PC-9 (cell line): Measurements from ENCODE around the gene VGLL3. TPM values are rescaled to one million over a fixed set of nuclear protein-coding genes. Genes with fewer than 3 reads are reported as not detected.
A peak's percentile ranks its signal among the peaks of the same experiment; 100 is the strongest.

Experiments used
- BruUV-seq: library from RNA; stranded (reverse); fragments of 400-500 nt; replicated peaks from 2 replicates; lab custom pipeline; 2021; lab: Mats Ljungman, UMichigan
- CTCF ChIA-PET: fragments of 300-600 bp; sonication (Branson Sonifier 250); formaldehyde crosslinking; loops from one replicate; lab custom pipeline; 2022; ENCODE audit warnings: antibody characterized with exemption; lab: Charles Lee
- POLR2A ChIA-PET: fragments of 300-600 bp; sonication (Branson Sonifier 250); formaldehyde crosslinking; loops from one replicate; lab custom pipeline; 2022; ENCODE audit warnings: antibody characterized with exemption; ENCODE audit not compliant: unreplicated experiment; lab: Charles Lee
- DNase-seq, 2 experiments: peaks; one replicate each; pipeline versions ENCODE4 v3.0.0 to v3.0.0-alpha.2; 2015 to 2022; ENCODE audit warnings: mixed read lengths in 1 of 2
- H2AFZ ChIP-seq: fragments of 200-600 bp; sonication (generic); 2 replicates; pipeline ENCODE4 v1.8.1; 2017; ENCODE audit warnings: antibody characterized with exemption
- H3F3A ChIP-seq: fragments of 200-600 bp; sonication (generic); 2 replicates; pipeline ENCODE4 v1.8.1; 2017; ENCODE audit warnings: antibody characterized with exemption, mild to moderate bottlenecking, low read depth; ENCODE audit not compliant: insufficient read depth
- H3K27ac ChIP-seq: fragments of 200-600 bp; sonication (generic); 2 replicates; pipeline ENCODE4 v1.6.1; 2016; ENCODE audit warnings: mixed run types
- H3K27me3 ChIP-seq: fragments of 200-600 bp; sonication (generic); 2 replicates; pipeline ENCODE4 v1.6.1; 2016; ENCODE audit warnings: low read depth, mixed run types; ENCODE audit not compliant: insufficient read depth
- H3K36me3 ChIP-seq: fragments of 200-600 bp; sonication (generic); 2 replicates; pipeline ENCODE4 v1.6.1; 2016; ENCODE audit warnings: low read depth, mixed run types
- H3K4me1 ChIP-seq: fragments of 200-600 bp; sonication (generic); replicated peaks from 2 replicates; pipeline ENCODE4 v1.6.1; 2016; ENCODE audit warnings: mixed run types; ENCODE audit not compliant: insufficient read depth
- H3K4me2 ChIP-seq: fragments of 200-600 bp; sonication (generic); 2 replicates; pipeline ENCODE4 v1.6.1; 2017; ENCODE audit warnings: mixed run types
- H3K4me3 ChIP-seq: fragments of 200-600 bp; sonication (generic); 2 replicates; pipeline ENCODE4 v1.6.1; 2016; ENCODE audit warnings: mixed run types
- H3K79me2 ChIP-seq: fragments of 200-600 bp; sonication (generic); 2 replicates; pipeline ENCODE4 v1.6.1; 2017; ENCODE audit warnings: low read depth, mixed run types
- H3K9me2 ChIP-seq: fragments of 200-600 bp; sonication (generic); 2 replicates; pipeline ENCODE4 v1.8.1; 2017; ENCODE audit warnings: mild to moderate bottlenecking; ENCODE audit not compliant: insufficient read depth
- H3K9me3 ChIP-seq: fragments of 200-600 bp; sonication (generic); 2 replicates; pipeline ENCODE4 v1.8.1; 2016; ENCODE audit warnings: low read depth; ENCODE audit not compliant: insufficient read depth
- H4K20me1 ChIP-seq: fragments of 200-600 bp; sonication (generic); 2 replicates; pipeline ENCODE4 v1.8.1; 2017; ENCODE audit not compliant: insufficient read depth
- CTCF ChIP-seq: fragments of 200-600 bp; sonication (generic); conservative IDR thresholded peaks from 2 replicates; pipeline ENCODE4 v1.6.1; 2017; ENCODE audit warnings: mixed run types, antibody characterized with exemption, mild to moderate bottlenecking, moderate library complexity
- EZH2 ChIP-seq: fragments of 200-600 bp; sonication (generic); IDR thresholded peaks from 2 replicates; pipeline ENCODE4 v1.8.0; 2017; ENCODE audit warnings: antibody characterized with exemption, low read depth
- intact Hi-C: fragments of 100-400 bp; cut with micrococcal nuclease; formaldehyde crosslinking; loops from one replicate; pipeline ENCODE4 v1.10.0; 2022; ENCODE audit not compliant: unreplicated experiment
- total RNA-seq: library from RNA; stranded (reverse); gene quantifications from 2 replicates; pipeline ENCODE4 v1.2.3, GENCODE V29; 2021

VGLL3 gene
- total RNA-seq, 1 experiment from 2014 or later, result 26.8 TPM

GRCh38 chr3:87009271-87009670 lies 18.3 kb upstream of the VGLL3 start:
- CTCF ChIA-PET, result no interaction called here
- no peaks in the 10 kb centered on the region; the same call in 1 of the 2 replicates for H3K9me2 ChIP-seq
- no peak for DNase-seq

GRCh38 chr3:87006844-87007439 lies 16.0 kb upstream of the VGLL3 start:
- Histone ChIP-seq H2AFZ (no peak overlapping the region), H3K27ac (no peak overlapping the region), H3K9me3 (no peaks in the 10 kb centered on the region), H3K27me3 (no peaks in the 10 kb centered on the region), H3K4me3 (no peak overlapping the region), H3K79me2 (no peaks in the 10 kb centered on the region), H3K36me3 (no peaks in the 10 kb centered on the region), H4K20me1 (no peaks in the 10 kb centered on the region), H3F3A (no peaks in the 10 kb centered on the region; the same call in 1 of the 2 replicates), H3K4me2 (no peak overlapping the region), H3K9me2 (no peaks in the 10 kb centered on the region; the same call in 1 of the 2 replicates), H3K4me1 (peaks cover 12% of the 10 kb centered on the region)
- no TSS peak for BruUV-seq
- DNase-seq, result peak in 1 of 2 experiments; percentile 34
- intact Hi-C loops, result loop anchor here (1.0 kb wide), 1 partner anchor 75 kb away; no protein-coding TSS in a partner anchor
- TF ChIP-seq EZH2 (no peak), CTCF (peak; percentile 51)
- ChIA-PET POLR2A (interaction anchor here (0.5 kb wide), 1 partner anchor 45 kb away, joined by 3 read pairs; no protein-coding TSS in a partner anchor), CTCF (interaction anchor here (0.7 kb wide), 1 partner anchor 25 kb away, joined by 5 read pairs; no protein-coding TSS in a partner anchor)

More at GRCh38 chr3:87009271-87009670, 18.3 kb upstream of the VGLL3 start:
- H3K4me1 ChIP-seq, result no peaks in the 10 kb centered on the region
- H3K27ac ChIP-seq, result no peak overlapping the region
- intact Hi-C loops, result no loop called here
- no peaks in the 10 kb centered on the region for H3K79me2 ChIP-seq
- no peaks in the 10 kb centered on the region for H3K27me3 ChIP-seq
- no peaks in the 10 kb centered on the region for H3F3A ChIP-seq
- no peaks in the 10 kb centered on the region for H3K9me3 ChIP-seq
- H4K20me1 ChIP-seq, result no peaks in the 10 kb centered on the region
- no TSS peak for BruUV-seq
- no peak overlapping the region for H2AFZ ChIP-seq
- H3K4me2 ChIP-seq, result no peak overlapping the region
- no peaks in the 10 kb centered on the region for H3K36me3 ChIP-seq
- TF ChIP-seq CTCF (no peak), EZH2 (no peak)
- no peak overlapping the region for H3K4me3 ChIP-seq
- POLR2A ChIA-PET, result no interaction called here

GRCh38 chr3:87004883-87005282 lies 13.9 kb upstream of the VGLL3 start:
- Histone ChIP-seq H3K36me3 (no peaks in the 10 kb centered on the region), H3K4me3 (no peak overlapping the region), H3K4me2 (no peak overlapping the region), H3F3A (no peaks in the 10 kb centered on the region; the same call in 1 of the 2 replicates), H3K4me1 (peaks cover 17% of the 10 kb centered on the region), H3K79me2 (no peaks in the 10 kb centered on the region), H3K9me2 (no peaks in the 10 kb centered on the region), H2AFZ (no peak overlapping the region), H3K27me3 (no peaks in the 10 kb centered on the region), H3K9me3 (no peaks in the 10 kb centered on the region), H4K20me1 (no peaks in the 10 kb centered on the region), H3K27ac (no peak overlapping the region)
- CTCF ChIA-PET, result no interaction called here
- POLR2A ChIA-PET, result no interaction called here
- TF ChIP-seq EZH2 (no peak), CTCF (no peak)
- DNase-seq, result no peak
- intact Hi-C loops, result loop anchor here (5.0 kb wide), 1 partner anchor 218 kb away; no protein-coding TSS in a partner anchor
- no TSS peak for BruUV-seq
